NB4 (cell line): ENCODE measurements around the gene C5orf46.

ENCODE experiments used
- POLR2A ChIP-seq: IDR thresholded peaks from 2 replicates; pipeline ENCODE4 v1.6.1; 2011; ENCODE audit warnings: mild to moderate bottlenecking; ENCODE audit not compliant: insufficient read length; ENCODE audit errors: extremely low read depth
- TF ChIP-seq, protein P1 (sequence below): IDR thresholded peaks from one replicate; pipeline ENCODE4 v1.5.1; 2012; ENCODE audit warnings: low read depth, low read length

DNA sequence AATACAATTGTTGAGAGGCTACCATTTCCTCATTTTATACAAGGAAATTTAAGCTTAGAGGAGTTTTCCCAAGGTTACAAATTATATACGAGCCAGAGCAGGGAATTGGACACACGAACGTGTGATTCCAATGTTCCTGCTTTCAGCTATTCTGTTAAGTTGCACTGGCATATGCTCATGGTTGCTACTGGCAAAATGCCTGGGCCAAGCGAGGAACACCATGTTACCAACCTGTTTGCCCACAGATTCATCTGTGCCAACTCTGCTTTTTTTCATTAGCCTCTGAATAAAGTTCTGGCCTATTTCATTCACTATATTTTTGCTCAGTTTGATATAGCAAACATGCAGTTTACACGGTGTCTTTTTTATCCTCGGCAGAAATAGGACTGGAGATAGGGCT, 5.1 kb upstream of the C5orf46 start:
- TF ChIP-seq, protein P1, sequence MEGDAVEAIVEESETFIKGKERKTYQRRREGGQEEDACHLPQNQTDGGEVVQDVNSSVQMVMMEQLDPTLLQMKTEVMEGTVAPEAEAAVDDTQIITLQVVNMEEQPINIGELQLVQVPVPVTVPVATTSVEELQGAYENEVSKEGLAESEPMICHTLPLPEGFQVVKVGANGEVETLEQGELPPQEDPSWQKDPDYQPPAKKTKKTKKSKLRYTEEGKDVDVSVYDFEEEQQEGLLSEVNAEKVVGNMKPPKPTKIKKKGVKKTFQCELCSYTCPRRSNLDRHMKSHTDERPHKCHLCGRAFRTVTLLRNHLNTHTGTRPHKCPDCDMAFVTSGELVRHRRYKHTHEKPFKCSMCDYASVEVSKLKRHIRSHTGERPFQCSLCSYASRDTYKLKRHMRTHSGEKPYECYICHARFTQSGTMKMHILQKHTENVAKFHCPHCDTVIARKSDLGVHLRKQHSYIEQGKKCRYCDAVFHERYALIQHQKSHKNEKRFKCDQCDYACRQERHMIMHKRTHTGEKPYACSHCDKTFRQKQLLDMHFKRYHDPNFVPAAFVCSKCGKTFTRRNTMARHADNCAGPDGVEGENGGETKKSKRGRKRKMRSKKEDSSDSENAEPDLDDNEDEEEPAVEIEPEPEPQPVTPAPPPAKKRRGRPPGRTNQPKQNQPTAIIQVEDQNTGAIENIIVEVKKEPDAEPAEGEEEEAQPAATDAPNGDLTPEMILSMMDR: no peak
- no peak for TF ChIP-seq POLR2A
